KG1 (cell line): ENCODE data around the gene ACE.

ENCODE experiments used
- DNase-seq: peaks from one replicate; lab custom pipeline; 2025; lab: John Stamatoyannopoulos, UW

The ACE gene

DNA sequence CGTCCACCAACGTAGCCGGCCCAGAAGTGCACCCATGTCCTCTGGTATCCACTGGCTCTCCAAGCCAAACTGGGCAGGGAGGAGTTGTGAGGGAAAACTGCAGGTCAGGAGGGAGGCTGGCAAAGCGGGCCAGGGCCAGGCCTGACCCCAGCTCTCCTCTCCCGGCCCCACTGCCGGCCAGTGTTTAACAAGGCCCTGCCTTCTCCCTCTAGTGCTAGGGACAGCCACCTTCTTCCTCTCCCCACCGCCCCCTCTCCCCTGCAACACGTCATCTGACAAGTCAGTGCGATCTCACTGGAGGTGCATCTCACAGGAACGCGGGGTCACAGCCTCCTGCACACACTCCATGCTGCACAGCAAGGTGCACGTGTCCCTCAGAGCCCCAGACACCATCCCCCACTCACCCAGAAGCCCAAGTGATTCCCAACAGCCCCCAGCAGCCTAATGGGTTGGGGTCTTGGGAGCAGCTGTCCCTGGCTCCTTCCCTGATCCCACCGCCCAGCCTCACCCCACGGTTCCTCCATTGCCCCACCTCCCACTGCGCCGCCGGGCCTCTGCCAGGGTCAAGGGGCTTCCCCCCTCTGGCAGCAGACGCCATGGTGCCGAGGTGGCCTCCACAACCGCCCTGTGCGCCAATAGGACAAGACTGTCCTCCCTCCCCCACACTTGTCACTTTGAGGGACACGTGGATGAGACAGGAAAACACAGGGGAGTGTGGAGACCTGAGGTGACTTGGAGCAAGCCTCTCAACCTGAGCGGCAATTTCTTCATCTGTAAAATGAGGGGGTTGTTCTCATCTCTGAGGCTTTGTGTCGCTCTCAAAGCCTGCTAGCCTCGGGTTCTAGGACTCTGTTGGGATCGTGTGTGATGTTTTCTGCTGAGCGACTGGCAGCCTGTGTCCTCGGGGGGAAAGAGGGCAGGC, 1.1 kb upstream of the ACE start:
- no peak for DNase-seq

DNA sequence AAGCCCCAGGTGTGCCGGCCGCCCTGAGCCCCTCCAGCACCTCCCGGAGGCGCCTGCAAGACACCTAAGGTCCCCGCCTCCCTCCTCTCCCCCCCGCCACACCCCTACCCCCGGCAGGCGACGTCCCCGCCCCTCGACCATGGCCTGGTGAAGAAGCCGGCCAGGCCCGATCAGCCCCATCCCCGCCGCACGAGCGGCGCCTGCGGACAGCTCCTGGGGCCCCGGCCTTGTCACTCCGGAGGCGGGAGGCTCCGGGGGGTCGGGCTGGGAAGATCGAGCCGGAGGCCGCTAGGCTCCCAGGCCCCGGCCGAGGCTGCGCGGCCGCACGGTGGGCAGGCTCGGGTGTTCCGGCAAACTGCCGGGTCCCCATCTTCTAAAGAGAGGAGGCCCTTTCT, 405 bp upstream of the ACE start:
- DNase-seq: no peak

- no peak for DNase-seq
These were observed 899 bp downstream of the ACE start for GRCh38 chr17:63477480-63478440.

DNA sequence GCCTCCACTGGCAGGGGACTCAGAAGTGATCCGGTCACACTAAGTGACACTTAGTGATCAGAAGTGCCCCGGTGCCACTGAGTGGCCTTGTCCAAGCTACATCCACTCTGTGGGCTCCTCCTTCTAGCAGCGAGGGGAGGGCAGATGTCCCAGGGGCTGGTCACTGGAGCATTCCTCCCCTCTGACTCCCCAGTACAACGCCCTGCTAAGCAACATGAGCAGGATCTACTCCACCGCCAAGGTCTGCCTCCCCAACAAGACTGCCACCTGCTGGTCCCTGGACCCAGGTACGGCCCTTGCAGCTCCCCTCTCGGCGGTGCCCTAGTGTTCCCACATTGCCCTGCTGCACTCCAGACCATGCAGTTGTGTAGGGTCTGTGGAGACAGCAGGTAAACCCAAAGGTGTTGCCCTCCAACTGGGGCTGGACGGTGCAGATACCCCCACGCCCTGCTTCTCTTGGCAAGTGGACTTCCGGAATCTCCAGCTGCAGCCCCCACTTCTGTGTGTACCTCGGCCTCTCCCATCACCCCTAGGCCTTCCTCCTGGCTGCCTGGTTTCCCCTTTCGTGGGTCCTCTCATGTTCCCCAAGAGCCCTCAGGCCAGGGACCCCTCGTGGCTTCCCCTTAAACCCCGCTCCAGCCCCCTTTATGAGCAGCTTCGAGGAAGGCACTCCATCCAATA, 2.1 kb downstream of the ACE start:
- DNase-seq: peak; percentile 37

- no peak for DNase-seq
These were observed 2.8 kb downstream of the ACE start for GRCh38 chr17:63479495-63480184.

- DNase-seq: no peak
These were observed 3.4 kb downstream of the ACE start for GRCh38 chr17:63480192-63480784.

GRCh38 chr17:63480826-63481487, 4.1 kb downstream of the ACE start:
- no peak for DNase-seq

GRCh38 chr17:63481488-63481870, 4.6 kb downstream of the ACE start:
- no peak for DNase-seq

GRCh38 chr17:63482509-63482908, 5.6 kb downstream of the ACE start:
- DNase-seq: no peak

- no peak for DNase-seq
These were observed 6.2 kb downstream of the ACE start for GRCh38 chr17:63483038-63483437.

GRCh38 chr17:63483655-63484575, 7.1 kb downstream of the ACE start:
- no peak for DNase-seq

GRCh38 chr17:63486317-63487013, 9.6 kb downstream of the ACE start:
- no peak for DNase-seq

DNA sequence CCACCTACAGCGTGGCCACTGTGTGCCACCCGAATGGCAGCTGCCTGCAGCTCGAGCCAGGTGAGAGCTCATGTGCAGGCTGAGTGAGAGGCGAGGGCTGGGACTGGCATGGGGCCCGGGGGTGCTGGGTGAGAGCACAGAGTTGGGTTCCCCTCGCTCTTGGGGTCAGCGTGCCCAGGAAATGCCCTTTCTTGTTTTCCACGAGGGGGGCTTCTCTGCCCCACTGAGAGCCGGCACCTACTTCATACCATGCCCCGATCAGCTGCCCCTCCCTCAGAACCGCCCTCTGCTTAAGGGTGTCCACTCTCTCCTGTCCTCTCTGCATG, 10.1 kb downstream of the ACE start:
- DNase-seq: no peak

DNA sequence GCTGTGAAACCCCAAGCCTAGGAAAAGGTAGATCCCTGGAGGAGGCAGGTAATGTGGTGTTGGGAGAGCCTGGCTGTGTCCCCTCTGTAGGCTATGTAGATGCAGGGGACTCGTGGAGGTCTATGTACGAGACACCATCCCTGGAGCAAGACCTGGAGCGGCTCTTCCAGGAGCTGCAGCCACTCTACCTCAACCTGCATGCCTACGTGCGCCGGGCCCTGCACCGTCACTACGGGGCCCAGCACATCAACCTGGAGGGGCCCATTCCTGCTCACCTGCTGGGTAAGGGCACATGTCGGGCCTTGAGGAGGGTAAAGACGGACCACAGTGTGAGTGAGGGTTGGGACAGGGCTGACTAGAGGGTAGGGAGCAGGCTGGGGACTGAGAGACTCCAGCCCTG, 12.0 kb downstream of the ACE start:
- no peak for DNase-seq

GRCh38 chr17:63489291-63489690, 12.4 kb downstream of the ACE start:
- no peak for DNase-seq

DNA sequence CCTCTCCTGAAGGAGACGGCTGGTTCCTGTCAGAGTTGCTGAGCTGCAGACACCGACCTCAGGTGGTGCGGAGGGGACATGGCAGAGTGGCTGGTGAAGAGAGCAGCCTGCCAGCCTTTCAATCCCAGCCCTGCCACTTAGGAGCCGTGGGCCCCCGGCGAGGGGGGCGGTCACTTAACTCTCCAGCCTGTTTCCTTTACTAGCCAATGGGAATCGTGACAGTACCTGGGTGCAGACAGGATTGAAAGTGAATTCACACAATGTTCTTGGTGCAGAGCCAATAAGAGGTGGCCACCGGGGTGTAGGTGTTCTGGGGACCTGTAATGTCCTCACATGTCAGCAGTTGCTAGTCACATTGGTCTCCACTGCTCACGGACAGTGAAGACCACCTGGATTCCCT, 13.5 kb downstream of the ACE start:
- DNase-seq: no peak

- DNase-seq: no peak
These were observed 14.1 kb downstream of the ACE start for GRCh38 chr17:63490858-63491400.

GRCh38 chr17:63491413-63491812, 14.6 kb downstream of the ACE start:
- DNase-seq: no peak
